Endothelial cell of umbilical vein (primary cell): ENCODE results near the gene KDM4C. TPM values are rescaled to one million over a fixed set of nuclear protein-coding genes. Genes with fewer than 3 reads are reported as not detected.

Source experiments
- BruUV-seq: library from RNA; stranded (reverse); fragments of 400-500 nt; replicated peaks from 2 replicates; lab custom pipeline; 2021; lab: Mats Ljungman, UMichigan
- CTCF ChIA-PET: fragments of 300-600, 350-600 bp; sonication (Branson Sonifier 250); formaldehyde crosslinking; loops from one replicate; lab custom pipeline; 2021; ENCODE audit warnings: antibody characterized with exemption, inconsistent platforms; lab: Charles Lee
- POLR2A ChIA-PET: fragments of 300-600, 350-600 bp; sonication (Branson Sonifier 250); formaldehyde crosslinking; loops from one replicate; lab custom pipeline; 2021; ENCODE audit warnings: antibody characterized with exemption, inconsistent platforms; lab: Charles Lee
- DNase-seq: peaks from one replicate; pipeline ENCODE4 v3.0.0-alpha.2; 2011; ENCODE audit warnings: low read depth, low spot score
- FAIRE-seq: peaks from 2 replicates; lab custom pipeline; 2011; peaks lifted over from hg19 to GRCh38; lab: Jason Lieb, UNC
- H2AFZ ChIP-seq: 2 replicates; pipeline ENCODE4 v1.6.0; 2012; ENCODE audit warnings: low read depth, low read length, control low read depth, inconsistent platforms
- H3K27ac ChIP-seq: 2 replicates; pipeline ENCODE4 v1.5.1; 2011; ENCODE audit warnings: low read depth, mild to moderate bottlenecking, control low read depth, low read length, moderate library complexity; ENCODE audit not compliant: insufficient read depth
- H3K27me3 ChIP-seq, 2 experiments: 2 replicates each; pipeline versions ENCODE4 v1.6.0 to v1.6.1; 2011; ENCODE audit warnings: low read length in 2 of 2, mixed read lengths in 1 of 2; ENCODE audit not compliant: control insufficient read depth in 2 of 2, insufficient read depth in 2 of 2
- H3K36me3 ChIP-seq, 2 experiments: 2 replicates in 1 of 2; 3 replicates in 1 of 2; pipeline ENCODE4 v1.5.1; 2011; ENCODE audit warnings: low read length in 2 of 2, mild to moderate bottlenecking in 1 of 2, moderate library complexity in 1 of 2; ENCODE audit not compliant: control insufficient read depth in 2 of 2, insufficient read depth in 2 of 2; ENCODE audit errors: extremely low read depth in 1 of 2
- H3K4me1 ChIP-seq: 3 replicates; pipeline ENCODE4 v1.5.1; 2011; ENCODE audit warnings: mild to moderate bottlenecking, low read length; ENCODE audit not compliant: control insufficient read depth, insufficient read depth; ENCODE audit errors: extremely low read depth
- H3K4me2 ChIP-seq: 2 replicates; pipeline ENCODE4 v1.6.1; 2011; ENCODE audit warnings: low read length, control low read depth, mixed read lengths; ENCODE audit not compliant: insufficient read depth
- H3K4me3 ChIP-seq, 3 experiments: fragments of 200-600 bp in 1 of 3; sonication (generic), shearing (Covaris generic) in 1 of 3; replicated peaks in 1 of 3; 2 replicates each; pipeline ENCODE4 v1.5.1; 2011 to 2016; ENCODE audit warnings: control low read depth in 3 of 3, low read length in 3 of 3, mild to moderate bottlenecking in 2 of 3, inconsistent platforms in 1 of 3, low read depth in 1 of 3, moderate library complexity in 1 of 3; ENCODE audit not compliant: insufficient read depth in 1 of 3
- H3K79me2 ChIP-seq: 2 replicates; pipeline ENCODE4 v1.6.0; 2012; ENCODE audit warnings: low read length, inconsistent platforms; ENCODE audit not compliant: control insufficient read depth, insufficient read depth
- H3K9ac ChIP-seq: replicated peaks from 2 replicates; pipeline ENCODE3; 2011; ENCODE audit warnings: low read length, control low read depth; ENCODE audit not compliant: insufficient read depth; ENCODE audit errors: extremely low read depth
- H3K9me1 ChIP-seq: replicated peaks from 3 replicates; pipeline ENCODE4 v1.6.0; 2011; ENCODE audit warnings: mild to moderate bottlenecking, low read length; ENCODE audit not compliant: control insufficient read depth, insufficient read depth; ENCODE audit errors: extremely low read depth
- H3K9me3 ChIP-seq: replicated peaks from 2 replicates; pipeline ENCODE4 v1.5.1; 2012; ENCODE audit warnings: low read length, inconsistent platforms; ENCODE audit not compliant: control insufficient read depth, insufficient read depth
- H4K20me1 ChIP-seq: replicated peaks from 2 replicates; pipeline ENCODE3; 2011; ENCODE audit warnings: mild to moderate bottlenecking, low read length; ENCODE audit not compliant: control insufficient read depth, insufficient read depth; ENCODE audit errors: extremely low read depth
- CTCF ChIP-seq, 2 donors: IDR thresholded peaks; 1 replicate in 1 of 2; 2 replicates in 1 of 2; pipeline ENCODE4 v1.5.1; 2011; ENCODE audit warnings: low read length in 2 of 2, mild to moderate bottlenecking in 2 of 2, moderate library complexity in 2 of 2, control low read depth in 1 of 2, inconsistent platforms in 1 of 2, low read depth in 1 of 2; ENCODE audit not compliant: insufficient read depth in 1 of 2; ENCODE audit errors: extremely low read depth in 1 of 2
- EZH2 ChIP-seq: IDR thresholded peaks from 2 replicates; pipeline ENCODE4 v1.6.1; 2012; ENCODE audit warnings: borderline replicate concordance, low read depth, mild to moderate bottlenecking, moderate library complexity, low read length, inconsistent platforms; ENCODE audit not compliant: severe bottlenecking
- FOS ChIP-seq: IDR thresholded peaks from 2 replicates; pipeline ENCODE4 v1.6.1; 2011; ENCODE audit warnings: mild to moderate bottlenecking, low read length, moderate library complexity, borderline replicate concordance; ENCODE audit not compliant: insufficient read depth
- GATA2 ChIP-seq: IDR thresholded peaks from 2 replicates; pipeline ENCODE4 v1.7.0; 2011; ENCODE audit warnings: low read depth, mild to moderate bottlenecking, moderate library complexity, mixed read lengths, low read length; ENCODE audit not compliant: insufficient read length, insufficient read depth
- JUN ChIP-seq: IDR thresholded peaks from 2 replicates; pipeline ENCODE4 v1.6.1; 2011; ENCODE audit warnings: borderline replicate concordance, low read depth; ENCODE audit not compliant: insufficient read length, insufficient read depth
- MAX ChIP-seq: IDR thresholded peaks from 2 replicates; pipeline ENCODE4 v1.6.1; 2011; ENCODE audit not compliant: insufficient read depth, insufficient read length
- MYC ChIP-seq: IDR thresholded peaks from one replicate; pipeline ENCODE4 v1.6.1; 2011; ENCODE audit warnings: mild to moderate bottlenecking, low read depth, low read length
- POLR2A ChIP-seq: IDR thresholded peaks from 2 replicates; pipeline ENCODE4 v1.6.1; 2012; ENCODE audit warnings: low read depth, mild to moderate bottlenecking, control low read depth, low read length
- POLR2AphosphoS5 ChIP-seq: IDR thresholded peaks from 2 replicates; pipeline ENCODE4 v1.6.1; 2012; ENCODE audit warnings: low read depth, mild to moderate bottlenecking, control low read depth, low read length, moderate library complexity; ENCODE audit not compliant: insufficient read depth
- dilution Hi-C: fragments of 300-500 bp; cut with MboI; formaldehyde crosslinking; loops from one replicate; pipeline ENCODE4 v1.15.0; 2019; ENCODE audit warnings: low sequenced_read_pairs; ENCODE audit not compliant: extremely low pct_ligation_motif_present
- intact Hi-C: fragments of 100-400 bp; cut with micrococcal nuclease; formaldehyde crosslinking; loops from one replicate; pipeline ENCODE4 v1.10.0; 2022
- polyA plus RNA-seq, 4 experiments: library from polyadenylated mRNA; depleted of rRNA in 3 of 4; stranded (reverse) in 3 of 4; unstranded in 1 of 4; fragments of >200 nt; gene quantifications; 2 replicates each; pipeline versions ENCODE4 v1.2.1 to v1.2.3, GENCODE V29; 2011 to 2012; ENCODE audit warnings: missing spikeins in 1 of 4
- total RNA-seq: library from RNA; stranded (reverse); gene quantifications from 2 replicates; pipeline ENCODE4 v1.2.3, GENCODE V29; 2021

KDM4C gene
- total and polyA plus RNA-seq, 2 donors (not counting 3 experiments of a cell fraction or from before 2014, with no cell fraction given): 5.4 to 15.0 TPM

- no TSS peak for BruUV-seq
- FAIRE-seq (no peak), DNase-seq (no peak)
- Histone ChIP-seq H2AFZ (no peak overlapping the region), H3K79me2 (no peaks in the 10 kb centered on the region), H3K9ac (no peak overlapping the region), H3K27me3 (no peaks in the 10 kb centered on the region), H3K4me3 (no peak overlapping the region), H3K9me1 (no peaks in the 10 kb centered on the region), H3K36me3 (no peaks in the 10 kb centered on the region), H3K9me3 (no peaks in the 10 kb centered on the region), H3K27ac (no peak overlapping the region), H3K4me2 (no peak overlapping the region), H3K4me1 (no peaks in the 10 kb centered on the region), H4K20me1 (no peaks in the 10 kb centered on the region)
- TF ChIP-seq FOS (no peak), EZH2 (no peak), GATA2 (no peak), POLR2A (no peak), POLR2AphosphoS5 (no peak), MYC (no peak), MAX (no peak), JUN (no peak), CTCF (IDR thresholded peaks at IDR 0.05; ENCODE audit: extremely low read depth in 1 of 2, insufficient read depth in 1 of 2, low read depth in 1 of 2, low read length in 2 of 2) (no peak)
- ChIA-PET CTCF (no interaction called here), POLR2A (no interaction called here)
- dilution Hi-C loops (no loop called here), intact Hi-C loops (no loop called here)
Observed at GRCh38 chr9:7115606-7116005, 357.8 kb downstream of the KDM4C start.
